AG04449 (cell line): ENCODE data around the gene JOSD1.
A peak's percentile ranks its signal among the peaks of the same experiment; 100 is the strongest.

Experiments used
- CTCF ChIA-PET: fragments of 350-600 bp; formaldehyde crosslinking; extraction: SDS; loops from one replicate; lab custom pipeline; 2021; ENCODE audit warnings: antibody characterized with exemption; lab: Yijun Ruan, JAX
- POLR2A ChIA-PET: fragments of 400-600, 350-600 bp; formaldehyde crosslinking; extraction: SDS; loops from one replicate; lab custom pipeline; 2020; ENCODE audit warnings: antibody characterized with exemption, inconsistent platforms; lab: Yijun Ruan, JAX
- DNase-seq: peaks from one replicate; pipeline ENCODE4 v3.0.0-alpha.2; 2010; ENCODE audit warnings: low read depth, low spot score
- H3K4me3 ChIP-seq: 2 replicates; pipeline ENCODE4 v1.5.1; 2011; ENCODE audit warnings: low read depth, mild to moderate bottlenecking, control low read depth, low read length
- CTCF ChIP-seq: IDR thresholded peaks from one replicate; pipeline ENCODE4 v1.5.1; 2011; ENCODE audit warnings: mild to moderate bottlenecking, moderate library complexity, low read length, control low read depth, inconsistent platforms; ENCODE audit not compliant: insufficient read depth; ENCODE audit errors: missing control alignments

Gene JOSD1

GRCh38 chr22:38735126-38735464 is 34.4 kb upstream of the JOSD1 start:
- no peak for TF ChIP-seq CTCF
- CTCF ChIA-PET = interaction anchor here (1.4 to 4.8 kb wide), 6 partner anchors 7 to 31 kb away, joined by 3 to 52 read pairs (median 18); no protein-coding TSS in a partner anchor
- POLR2A ChIA-PET = no interaction called here
- no peak overlapping the region for H3K4me3 ChIP-seq
- DNase-seq = no peak

GRCh38 chr22:38734421-38735100 is 33.8 kb upstream of the JOSD1 start:
- ChIA-PET POLR2A (interaction anchor here (0.7 kb wide), 1 partner anchor 9 kb away, joined by 4 read pairs; no protein-coding TSS in a partner anchor), CTCF (interaction anchor here (1.2 to 4.8 kb wide), 7 partner anchors 8 to 32 kb away, joined by 3 to 52 read pairs (median 15); no protein-coding TSS in a partner anchor)
- H3K4me3 ChIP-seq = no peak overlapping the region
- DNase-seq = no peak
- TF ChIP-seq CTCF = no peak

GRCh38 chr22:38733724-38734381 is 33.1 kb upstream of the JOSD1 start:
- no peak for TF ChIP-seq CTCF
- ChIA-PET POLR2A (interaction anchor here (0.7 to 1.3 kb wide), 2 partner anchors 9 to 16 kb away, joined by 3 to 4 read pairs; no protein-coding TSS in a partner anchor), CTCF (interaction anchor here (1.2 to 4.8 kb wide), 7 partner anchors 9 to 32 kb away, joined by 3 to 52 read pairs (median 15); no protein-coding TSS in a partner anchor)
- no peak overlapping the region for H3K4me3 ChIP-seq
- DNase-seq = no peak

- peak; percentile 71 for TF ChIP-seq CTCF
- DNase-seq = no peak
- POLR2A ChIA-PET = interaction anchor here (1.3 kb wide), 1 partner anchor 15 kb away, joined by 3 read pairs; no protein-coding TSS in a partner anchor
- CTCF ChIA-PET = interaction anchor here (0.8 to 4.8 kb wide), 6 partner anchors 9 to 18 kb away, joined by 3 to 52 read pairs (median 18); no protein-coding TSS in a partner anchor
- no peak overlapping the region for H3K4me3 ChIP-seq
Observed at GRCh38 chr22:38733329-38733723, 32.6 kb upstream of the JOSD1 start.

- no peak for DNase-seq
- no peak overlapping the region for H3K4me3 ChIP-seq
- TF ChIP-seq CTCF = no peak
- POLR2A ChIA-PET = no interaction called here
- CTCF ChIA-PET = interaction anchor here (0.7 to 4.8 kb wide), 8 partner anchors 8 to 25 kb away, joined by 3 to 52 read pairs (median 5); no protein-coding TSS in a partner anchor
Observed at GRCh38 chr22:38732251-38732815, 31.6 kb upstream of the JOSD1 start.
